HG02588 (cell line): ENCODE measurements around the gene SLC18A3.

Experiments used
- ATAC-seq: cut with Tn5 transposase; IDR thresholded peaks from one replicate; pipeline ENCODE4 v1.9.1; 2021; ENCODE audit warnings: mild to moderate bottlenecking, moderate library complexity; ENCODE audit not compliant: unreplicated experiment

SLC18A3 gene

GRCh38 chr10:49595713-49596492 is 14.2 kb upstream of the SLC18A3 start:
- ATAC-seq: no peak

GRCh38 chr10:49596493-49596809 is 13.7 kb upstream of the SLC18A3 start:
- no peak for ATAC-seq

GRCh38 chr10:49596836-49597235 is 13.3 kb upstream of the SLC18A3 start:
- no peak for ATAC-seq

- no peak for ATAC-seq
Measured at GRCh38 chr10:49597426-49598163, 12.5 kb upstream of the SLC18A3 start.

- no peak for ATAC-seq
Measured at GRCh38 chr10:49598164-49598856, 11.8 kb upstream of the SLC18A3 start.

GRCh38 chr10:49598986-49599385 is 11.1 kb upstream of the SLC18A3 start:
- ATAC-seq: no peak

- ATAC-seq: no peak
Measured at GRCh38 chr10:49599546-49599945, 10.6 kb upstream of the SLC18A3 start.

GRCh38 chr10:49600046-49600445 is 10.1 kb upstream of the SLC18A3 start:
- ATAC-seq: no peak

- no peak for ATAC-seq
Measured at GRCh38 chr10:49600781-49601400, 9.2 kb upstream of the SLC18A3 start.

- no peak for ATAC-seq
Measured at GRCh38 chr10:49601857-49602256, 8.3 kb upstream of the SLC18A3 start.

- no peak for ATAC-seq
Measured at GRCh38 chr10:49602380-49603023, 7.6 kb upstream of the SLC18A3 start.

GRCh38 chr10:49605216-49605938 is 4.7 kb upstream of the SLC18A3 start:
- no peak for ATAC-seq

GRCh38 chr10:49605939-49606509 is 4.1 kb upstream of the SLC18A3 start:
- no peak for ATAC-seq

GRCh38 chr10:49606981-49607535 is 3.1 kb upstream of the SLC18A3 start:
- ATAC-seq: no peak

GRCh38 chr10:49608166-49609005 is 1.7 kb upstream of the SLC18A3 start:
- ATAC-seq: no peak

- ATAC-seq: no peak
Measured at GRCh38 chr10:49609006-49609282, 1.2 kb upstream of the SLC18A3 start.

- ATAC-seq: no peak
Measured at GRCh38 chr10:49609283-49610113, 612 bp upstream of the SLC18A3 start.
